Large intestine (tissue), 3 donors: ENCODE measurements around the gene ZNF562. TPM values are rescaled to one million over a fixed set of nuclear protein-coding genes. Genes with fewer than 3 reads are reported as not detected.
A peak's percentile ranks its signal among the peaks of the same experiment; 100 is the strongest.

Source experiments
- DNase-seq, 2 donors: peaks; one replicate each; pipeline versions ENCODE4 v3.0.0 to v3.0.0-alpha.2; 2013
- H3K27ac ChIP-seq: one replicate; pipeline ENCODE4 v1.5.1; 2013; ENCODE audit warnings: low read length
- H3K27me3 ChIP-seq: 2 replicates; pipeline ENCODE4 v1.6.1; 2013; ENCODE audit warnings: low read length; ENCODE audit not compliant: control insufficient read depth, insufficient read depth
- H3K36me3 ChIP-seq: 2 replicates; pipeline ENCODE4 v1.6.1; 2013; ENCODE audit warnings: low read length; ENCODE audit not compliant: control insufficient read depth, insufficient read depth
- H3K4me1 ChIP-seq: one replicate; pipeline ENCODE4 v1.6.1; 2013; ENCODE audit warnings: low read length; ENCODE audit not compliant: control insufficient read depth, insufficient read depth
- H3K4me3 ChIP-seq: one replicate; pipeline ENCODE4 v1.5.1; 2013; ENCODE audit warnings: low read length
- H3K9me3 ChIP-seq: one replicate; pipeline ENCODE4 v1.6.1; 2013; ENCODE audit warnings: mild to moderate bottlenecking, low read depth, low read length, moderate library complexity; ENCODE audit not compliant: control insufficient read depth
- WGBS: methylation state at CpG from one replicate; pipeline ENCODE4 v1.1.5; 2013; ENCODE audit warnings: low lambda C conversion rate; ENCODE audit not compliant: insufficient coverage; 5-methylcytosine and 5-hydroxymethylcytosine counted together
- polyA plus RNA-seq: library from polyadenylated mRNA; unstranded; fragments of 120-200 nt; gene quantifications from one replicate; pipeline ENCODE4 v1.2.1, GENCODE V29; 2013

The ZNF562 gene
- polyA plus RNA-seq, 1 donor: 16.5 TPM

- Histone ChIP-seq H3K4me3 (no peak overlapping the region), H3K27ac (no peak overlapping the region), H3K36me3 (peaks cover 46% of the 10 kb centered on the region), H3K4me1 (no peaks in the 10 kb centered on the region), H3K27me3 (no peaks in the 10 kb centered on the region), H3K9me3 (peaks cover 40% of the 10 kb centered on the region)
- no peak for DNase-seq
- WGBS: 90% methylated on average over 4 of the region's 5 CpGs
These were observed 24.6 kb downstream of the ZNF562 start for GRCh38 chr19:9650345-9650744.

- 71% methylated on average over 1 of the region's 1 CpG for WGBS
- no peak for DNase-seq
These were observed 29.4 kb downstream of the ZNF562 start for GRCh38 chr19:9645472-9645871.

GRCh38 chr19:9644472-9644871 lies 30.4 kb downstream of the ZNF562 start:
- no peak for DNase-seq
- Histone ChIP-seq H3K4me3 (no peak overlapping the region), H3K9me3 (peaks cover 10% of the 10 kb centered on the region), H3K4me1 (no peaks in the 10 kb centered on the region), H3K27ac (no peak overlapping the region), H3K36me3 (peaks cover 14% of the 10 kb centered on the region), H3K27me3 (no peaks in the 10 kb centered on the region)
- WGBS: no CpG with 5 or more reads among the region's 4 CpGs

More at GRCh38 chr19:9645472-9645871, 29.4 kb downstream of the ZNF562 start:
- Histone ChIP-seq H3K4me3 (no peak overlapping the region), H3K27ac (no peak overlapping the region), H3K4me1 (no peaks in the 10 kb centered on the region), H3K36me3 (peaks cover 18% of the 10 kb centered on the region), H3K27me3 (no peaks in the 10 kb centered on the region), H3K9me3 (peaks cover 14% of the 10 kb centered on the region)

- no peak overlapping the region for H3K4me3 ChIP-seq
- H3K27ac ChIP-seq: no peak overlapping the region
- H3K4me1 ChIP-seq: no peaks in the 10 kb centered on the region
- no peak for DNase-seq
- peaks cover 13% of the 10 kb centered on the region for H3K36me3 ChIP-seq
- no peaks in the 10 kb centered on the region for H3K27me3 ChIP-seq
- no CpG with 5 or more reads among the region's 6 CpGs for WGBS
- H3K9me3 ChIP-seq: peaks cover 4% of the 10 kb centered on the region
These were observed 33.1 kb downstream of the ZNF562 start for GRCh38 chr19:9641810-9642209.

DNA sequence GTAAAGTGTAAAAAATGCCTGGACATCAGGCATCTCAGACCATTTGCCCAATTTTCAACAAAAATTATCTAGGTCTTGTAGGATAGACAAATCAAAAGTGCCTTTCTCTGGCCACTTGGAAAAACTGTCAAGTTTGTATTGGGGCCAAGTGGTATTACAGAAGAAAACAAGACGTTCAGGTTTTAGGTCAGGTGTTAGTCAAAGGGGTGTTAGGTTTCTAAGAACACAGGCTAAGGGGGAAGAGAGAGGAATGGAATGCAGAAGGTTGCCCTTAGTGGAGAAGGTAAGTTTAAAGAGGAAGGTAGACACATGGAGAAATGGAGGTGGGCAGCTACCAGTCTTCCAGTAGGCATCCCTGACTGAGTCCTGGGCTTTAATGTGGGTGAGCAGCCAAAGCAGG lies 33.9 kb downstream of the ZNF562 start:
- Histone ChIP-seq H3K9me3 (peaks cover 3% of the 10 kb centered on the region), H3K4me3 (no peak overlapping the region), H3K36me3 (peaks cover 12% of the 10 kb centered on the region), H3K27me3 (no peaks in the 10 kb centered on the region), H3K4me1 (no peaks in the 10 kb centered on the region), H3K27ac (no peak overlapping the region)
- DNase-seq: no peak
- WGBS: 71% methylated on average over 1 of the region's 1 CpG

DNA sequence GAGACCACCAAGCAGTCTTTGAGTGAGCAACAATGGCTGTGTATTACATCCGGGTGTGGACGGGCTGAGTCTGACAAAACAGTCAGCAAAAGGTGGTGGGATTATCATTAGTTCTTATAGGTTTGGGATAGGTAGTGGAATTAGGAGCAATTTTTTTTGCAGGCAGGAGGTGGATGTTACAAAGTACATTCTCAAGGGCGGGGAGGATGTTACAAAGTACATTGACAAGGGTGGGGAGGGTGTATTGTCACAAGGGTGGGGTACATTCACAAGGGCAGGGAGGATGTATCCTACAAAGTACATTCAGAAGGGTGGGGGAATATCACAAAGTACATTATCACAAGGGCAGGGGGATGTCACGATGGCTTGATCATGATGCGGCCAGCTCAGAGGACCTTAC lies 38.9 kb downstream of the ZNF562 start:
- H3K36me3 ChIP-seq: peaks cover 22% of the 10 kb centered on the region
- 100% methylated on average over 3 of the region's 5 CpGs for WGBS
- no peaks in the 10 kb centered on the region for H3K27me3 ChIP-seq
- H3K9me3 ChIP-seq: peaks cover under 1% of the 10 kb centered on the region
- no peak for DNase-seq
- H3K4me3 ChIP-seq: no peak overlapping the region
- no peaks in the 10 kb centered on the region for H3K4me1 ChIP-seq
- H3K27ac ChIP-seq: no peak overlapping the region

- Histone ChIP-seq H3K27ac (no peak overlapping the region), H3K4me3 (no peak overlapping the region), H3K27me3 (no peaks in the 10 kb centered on the region), H3K36me3 (peaks cover 8% of the 10 kb centered on the region), H3K9me3 (no peaks in the 10 kb centered on the region), H3K4me1 (no peaks in the 10 kb centered on the region)
- DNase-seq: no peak
- no CpG with 5 or more reads among the region's 2 CpGs for WGBS
These were observed 47.0 kb downstream of the ZNF562 start for GRCh38 chr19:9627856-9628255.

GRCh38 chr19:9622531-9622930 lies 52.4 kb downstream of the ZNF562 start:
- no peaks in the 10 kb centered on the region for H3K9me3 ChIP-seq
- H3K36me3 ChIP-seq: peaks cover 15% of the 10 kb centered on the region
- no peaks in the 10 kb centered on the region for H3K4me1 ChIP-seq
- WGBS: no CpG with 5 or more reads among the region's 2 CpGs
- no peak for DNase-seq
- H3K27me3 ChIP-seq: no peaks in the 10 kb centered on the region
- no peak overlapping the region for H3K27ac ChIP-seq
- no peak overlapping the region for H3K4me3 ChIP-seq

DNA sequence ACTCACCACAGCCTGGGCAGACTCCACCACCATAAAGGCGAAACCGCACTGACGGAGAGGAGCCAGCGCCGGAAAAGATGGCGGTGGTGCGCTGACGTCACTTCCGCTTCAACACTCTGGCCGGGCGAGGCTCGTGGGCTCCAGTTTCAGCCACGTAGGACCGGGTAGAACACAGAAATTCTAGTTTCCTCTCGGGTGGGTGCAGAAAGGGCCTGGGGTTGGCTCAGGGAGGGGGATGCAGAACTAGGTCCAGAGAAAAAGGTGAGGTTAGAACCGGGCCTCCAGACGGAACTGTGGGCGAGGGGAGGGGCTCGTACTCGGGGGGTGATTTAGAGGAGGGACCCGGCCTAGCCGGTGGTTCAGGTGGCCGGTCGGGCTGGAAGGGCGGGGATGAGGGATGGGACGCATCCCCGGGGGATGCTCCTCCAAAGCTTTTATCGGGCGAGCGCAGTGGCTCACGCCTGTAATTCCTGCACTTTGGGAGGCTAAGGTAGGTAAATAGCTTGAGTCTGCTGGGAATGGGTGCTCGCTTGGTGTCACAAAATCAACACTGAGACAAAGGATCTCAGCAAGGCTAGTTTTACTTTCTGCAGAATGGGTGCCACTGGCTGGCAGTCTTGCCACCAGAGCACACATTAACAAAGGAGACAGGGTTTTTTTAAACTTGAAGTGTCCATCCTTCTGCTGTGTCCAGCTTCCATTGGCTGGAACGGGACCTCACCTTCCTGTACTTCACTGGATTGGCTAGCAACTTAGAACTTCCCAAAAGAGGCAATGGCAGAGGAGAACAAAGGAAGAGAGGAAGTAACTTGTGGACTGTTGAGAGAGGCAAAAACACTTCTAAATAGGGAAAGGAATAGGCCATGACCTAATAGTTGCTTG lies 53.5 kb downstream of the ZNF562 start, which contains the start of gene ZNF561:
TSS of gene ZNF561 (minus strand) at position 77 of the 882 bp plus-strand sequence. CDS start 1,776 bp downstream, outside the sequence.
- Histone ChIP-seq H3K36me3 (peaks cover 25% of the 10 kb centered on the region), H3K9me3 (peaks cover 2% of the 10 kb centered on the region), H3K27me3 (no peaks in the 10 kb centered on the region), H3K4me3 (peak within 1 kb of the TSS; percentile 94), H3K4me1 (no peaks in the 10 kb centered on the region), H3K27ac (peak within 1 kb of the TSS; percentile 95)
- DNase-seq: peak; percentile 81 to 92
- no CpG with 5 or more reads among the region's 33 CpGs for WGBS

DNA sequence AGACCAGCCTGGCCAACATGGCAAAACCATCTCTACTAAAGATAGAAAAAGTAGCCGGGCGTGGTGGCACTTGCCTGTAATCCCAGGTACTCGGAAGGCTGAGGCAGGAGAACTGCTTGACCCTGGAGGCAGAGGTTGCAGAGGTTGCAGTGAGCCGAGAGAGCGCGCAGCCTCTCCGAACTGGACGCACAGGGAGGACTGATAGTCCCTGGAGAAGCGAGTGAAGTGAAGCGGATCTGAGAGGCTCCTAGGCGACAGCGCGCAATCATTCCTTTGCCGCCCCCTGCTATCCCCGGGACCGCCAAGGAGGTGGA lies 54.1 kb downstream of the ZNF562 start:
- Histone ChIP-seq H3K9me3 (peaks cover 2% of the 10 kb centered on the region), H3K4me3 (peak overlapping the region; percentile 94), H3K27ac (peak overlapping the region; percentile 95), H3K27me3 (no peaks in the 10 kb centered on the region), H3K4me1 (no peaks in the 10 kb centered on the region), H3K36me3 (peaks cover 30% of the 10 kb centered on the region)
- DNase-seq: no peak
- WGBS: no CpG with 5 or more reads among the region's 16 CpGs

- DNase-seq: no peak
- Histone ChIP-seq H3K9me3 (peaks cover 10% of the 10 kb centered on the region), H3K36me3 (peaks cover 79% of the 10 kb centered on the region)
These were observed 59.1 kb downstream of the ZNF562 start for GRCh38 chr19:9615844-9616243.

More at GRCh38 chr19:9615844-9616243, 59.1 kb downstream of the ZNF562 start:
- H3K4me3 ChIP-seq: no peak overlapping the region
- no peak overlapping the region for H3K27ac ChIP-seq
- no peaks in the 10 kb centered on the region for H3K4me1 ChIP-seq
- no peaks in the 10 kb centered on the region for H3K27me3 ChIP-seq
